Colonic mucosa (tissue), 4 donors: Measurements from ENCODE around the gene CDC34. TPM values are rescaled to one million over a fixed set of nuclear protein-coding genes. Genes with fewer than 3 reads are reported as not detected.

ENCODE experiments used
- DNase-seq: peaks from one replicate; pipeline ENCODE4 v3.0.0-alpha.2; 2020
- H3K27ac ChIP-seq: fragments of 200-600 bp; one replicate; pipeline ENCODE4 v1.8.0; 2021
- H3K27me3 ChIP-seq: fragments of 200-600 bp; one replicate; pipeline ENCODE4 v1.8.0; 2021
- H3K36me3 ChIP-seq: fragments of 200-600 bp; one replicate; pipeline ENCODE4 v1.8.0; 2021
- H3K4me1 ChIP-seq: fragments of 200-600 bp; one replicate; pipeline ENCODE4 v1.8.0; 2021; ENCODE audit warnings: mild to moderate bottlenecking
- H3K4me3 ChIP-seq: fragments of 200-600 bp; one replicate; pipeline ENCODE4 v1.8.0; 2021
- H3K9ac ChIP-seq, 2 donors: one replicate each; pipeline ENCODE4 v1.7.0; 2013; ENCODE audit warnings: control low read depth in 2 of 2, low read depth in 2 of 2, low read length in 2 of 2
- H3K9me3 ChIP-seq: fragments of 200-600 bp; one replicate; pipeline ENCODE4 v1.8.0; 2021
- intact Hi-C: fragments of 100-400 bp; cut with DNase I; formaldehyde crosslinking; loops from one replicate; pipeline ENCODE4 v1.14.1; 2022
- total RNA-seq, 2 donors: library from RNA; stranded (reverse); fragmentation: NEBNext Ultra II Directional in 1 of 2; extraction: Animal tissue kit (Norgen Biotek cat#: 25700) in 1 of 2; gene quantifications; one replicate each; pipeline ENCODE4 v1.2.1, GENCODE V29; 2021
- TF ChIP-seq, protein P1 (sequence below): fragments of 200-600 bp; IDR thresholded peaks from one replicate; pipeline ENCODE4 v1.8.0; 2022; ENCODE audit warnings: antibody characterized with exemption, mild to moderate bottlenecking
- donor health status: healthy.
- donor health status: DM: no; HTN: no; CAD: no.
- donor health status: DM: no; HTN: no; CAD: no.

Gene CDC34
- total RNA-seq, 2 donors from 2014 or later: 60.7 to 93.4 TPM

DNA sequence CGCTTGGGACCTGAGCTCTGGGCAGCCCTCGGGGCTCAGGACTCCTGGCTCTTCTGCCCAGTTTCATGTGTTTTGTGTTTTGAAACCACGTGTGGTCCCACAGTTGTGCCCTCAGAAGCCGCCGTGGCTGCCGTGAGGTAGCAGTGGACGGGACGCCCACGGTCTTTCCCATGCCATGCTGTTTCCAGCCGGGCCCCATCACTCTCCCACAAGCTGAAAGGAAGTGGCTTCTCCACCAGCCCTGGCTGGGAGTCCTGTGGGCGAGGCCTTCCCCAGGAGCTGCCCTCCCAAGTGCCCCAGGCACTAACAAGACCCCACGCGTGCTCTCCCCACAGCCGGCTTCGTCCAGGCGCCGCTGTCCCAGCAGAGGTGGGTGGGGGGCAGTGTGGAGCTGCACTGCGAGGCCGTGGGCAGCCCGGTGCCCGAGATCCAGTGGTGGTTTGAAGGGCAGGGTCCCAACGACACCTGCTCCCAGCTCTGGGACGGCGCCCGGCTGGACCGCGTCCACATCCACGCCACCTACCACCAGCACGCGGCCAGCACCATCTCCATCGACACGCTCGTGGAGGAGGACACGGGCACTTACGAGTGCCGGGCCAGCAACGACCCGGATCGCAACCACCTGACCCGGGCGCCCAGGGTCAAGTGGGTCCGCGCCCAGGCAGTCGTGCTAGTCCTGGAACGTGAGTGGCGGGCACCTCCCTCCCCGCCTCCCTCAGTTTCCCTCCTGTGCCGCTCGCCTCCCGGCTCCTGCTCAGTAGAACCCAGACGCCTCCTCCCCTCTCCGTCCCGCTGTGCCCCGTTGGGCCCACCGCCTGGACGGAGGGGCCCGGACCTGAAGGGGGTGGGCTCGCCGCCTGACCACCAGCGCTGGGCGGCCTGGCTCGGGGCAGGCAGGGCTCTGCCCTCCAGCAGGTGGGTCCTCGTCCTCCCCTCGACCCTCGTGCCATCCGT, 46.2 kb downstream of the CDC34 start:
- DNase-seq: no peak
- TF ChIP-seq, protein P1, sequence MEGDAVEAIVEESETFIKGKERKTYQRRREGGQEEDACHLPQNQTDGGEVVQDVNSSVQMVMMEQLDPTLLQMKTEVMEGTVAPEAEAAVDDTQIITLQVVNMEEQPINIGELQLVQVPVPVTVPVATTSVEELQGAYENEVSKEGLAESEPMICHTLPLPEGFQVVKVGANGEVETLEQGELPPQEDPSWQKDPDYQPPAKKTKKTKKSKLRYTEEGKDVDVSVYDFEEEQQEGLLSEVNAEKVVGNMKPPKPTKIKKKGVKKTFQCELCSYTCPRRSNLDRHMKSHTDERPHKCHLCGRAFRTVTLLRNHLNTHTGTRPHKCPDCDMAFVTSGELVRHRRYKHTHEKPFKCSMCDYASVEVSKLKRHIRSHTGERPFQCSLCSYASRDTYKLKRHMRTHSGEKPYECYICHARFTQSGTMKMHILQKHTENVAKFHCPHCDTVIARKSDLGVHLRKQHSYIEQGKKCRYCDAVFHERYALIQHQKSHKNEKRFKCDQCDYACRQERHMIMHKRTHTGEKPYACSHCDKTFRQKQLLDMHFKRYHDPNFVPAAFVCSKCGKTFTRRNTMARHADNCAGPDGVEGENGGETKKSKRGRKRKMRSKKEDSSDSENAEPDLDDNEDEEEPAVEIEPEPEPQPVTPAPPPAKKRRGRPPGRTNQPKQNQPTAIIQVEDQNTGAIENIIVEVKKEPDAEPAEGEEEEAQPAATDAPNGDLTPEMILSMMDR: no peak
- no peaks in the 10 kb centered on the region for H3K27me3 ChIP-seq
- H3K36me3 ChIP-seq: peaks cover 12% of the 10 kb centered on the region
- intact Hi-C loops: no loop called here
- no peaks in the 10 kb centered on the region for H3K9me3 ChIP-seq
- H3K9ac ChIP-seq: peak overlapping the region in 1 of 2 donors; percentile 12
- peaks cover 18% of the 10 kb centered on the region for H3K4me1 ChIP-seq
- H3K27ac ChIP-seq: no peak overlapping the region
- H3K4me3 ChIP-seq: no peak overlapping the region

DNA sequence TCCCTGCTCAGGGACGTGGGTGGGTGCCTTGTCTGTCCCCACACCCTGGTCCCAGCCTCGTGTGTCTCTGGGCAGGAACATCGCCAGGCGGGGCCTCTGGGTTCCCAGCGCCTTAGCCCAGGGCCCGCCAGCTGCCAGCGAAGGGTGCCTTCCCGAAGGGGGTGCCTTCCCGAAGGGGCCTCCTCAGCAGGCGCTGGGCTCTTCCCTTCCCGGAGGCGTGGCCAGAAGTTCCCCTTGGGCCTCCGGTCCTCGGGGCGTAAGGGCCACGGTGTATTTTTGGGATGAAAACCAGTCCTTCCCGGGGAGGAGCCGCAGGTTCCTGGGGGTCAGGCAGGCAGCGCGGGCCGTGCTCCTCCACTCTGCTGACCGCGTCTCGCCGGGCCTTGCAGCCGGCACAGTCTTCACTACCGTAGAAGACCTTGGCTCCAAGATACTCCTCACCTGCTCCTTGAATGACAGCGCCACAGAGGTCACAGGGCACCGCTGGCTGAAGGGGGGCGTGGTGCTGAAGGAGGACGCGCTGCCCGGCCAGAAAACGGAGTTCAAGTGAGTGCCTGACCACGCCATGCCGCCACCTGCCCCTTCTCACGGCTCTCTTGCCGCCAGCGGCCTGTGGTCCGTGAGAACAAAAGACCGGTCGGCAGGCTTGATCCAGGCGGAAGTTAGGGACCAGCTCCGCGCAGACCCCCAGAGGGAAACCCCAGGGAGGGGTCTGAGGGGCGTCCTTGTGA, 47.7 kb downstream of the CDC34 start:
- Histone ChIP-seq H3K9me3 (no peaks in the 10 kb centered on the region), H3K36me3 (peaks cover 12% of the 10 kb centered on the region), H3K4me3 (no peak overlapping the region), H3K27me3 (no peaks in the 10 kb centered on the region), H3K27ac (no peak overlapping the region), H3K4me1 (peaks cover 15% of the 10 kb centered on the region), H3K9ac (no peak overlapping the region)
- intact Hi-C loops: no loop called here
- TF ChIP-seq, protein P1: no peak
- DNase-seq: no peak

DNA sequence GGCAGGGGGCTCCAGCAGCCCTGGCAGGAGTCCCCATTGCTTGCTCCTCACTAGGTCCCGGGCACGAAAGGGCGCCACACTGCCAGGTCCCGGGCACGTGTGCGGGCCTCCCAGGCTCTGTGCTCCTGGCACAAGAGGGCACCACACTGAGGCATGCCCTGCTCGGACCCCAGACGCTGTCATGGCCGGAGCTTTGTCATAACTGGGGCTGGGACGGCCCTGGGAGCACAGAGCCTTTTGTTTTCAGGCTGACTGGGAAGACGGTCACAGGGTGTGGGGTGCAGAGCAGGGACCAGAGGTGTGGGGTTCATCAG, 48.2 kb downstream of the CDC34 start:
- DNase-seq: no peak
- intact Hi-C loops: loop anchor here (5.0 to 10.0 kb wide), 2 partner anchors 85 to 153 kb away; partner anchors contain the start of gene RNF126
- Histone ChIP-seq H3K27ac (no peak overlapping the region), H3K36me3 (peaks cover 12% of the 10 kb centered on the region), H3K27me3 (no peaks in the 10 kb centered on the region), H3K4me3 (no peak overlapping the region), H3K9me3 (no peaks in the 10 kb centered on the region), H3K9ac (no peak overlapping the region), H3K4me1 (peaks cover 10% of the 10 kb centered on the region)
- TF ChIP-seq, protein P1: no peak

DNA sequence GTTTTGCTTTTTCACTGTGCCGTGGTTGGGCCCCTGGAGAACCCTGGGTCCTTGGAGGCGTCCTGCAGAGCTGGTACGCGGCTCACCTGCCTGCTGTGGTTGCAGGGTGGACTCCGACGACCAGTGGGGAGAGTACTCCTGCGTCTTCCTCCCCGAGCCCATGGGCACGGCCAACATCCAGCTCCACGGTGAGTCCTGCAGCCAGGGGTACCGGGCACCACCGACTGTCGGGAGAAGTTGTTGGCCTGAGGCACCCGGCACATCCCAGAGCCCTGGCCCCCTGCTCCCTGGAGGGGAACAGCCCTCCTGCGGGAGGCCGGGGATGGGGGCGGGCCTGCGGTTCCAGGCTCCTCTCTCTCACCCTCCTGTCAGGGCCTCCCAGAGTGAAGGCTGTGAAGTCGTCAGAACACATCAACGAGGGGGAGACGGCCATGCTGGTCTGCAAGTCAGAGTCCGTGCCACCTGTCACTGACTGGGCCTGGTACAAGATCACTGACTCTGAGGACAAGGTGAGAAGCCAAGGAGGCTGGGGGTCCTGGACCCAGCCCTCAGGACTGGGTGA, 48.8 kb downstream of the CDC34 start:
- peaks cover 12% of the 10 kb centered on the region for H3K36me3 ChIP-seq
- intact Hi-C loops: loop anchor here (5.0 to 10.0 kb wide), 2 partner anchors 84 to 152 kb away; partner anchors contain the start of gene RNF126
- H3K4me1 ChIP-seq: peaks cover 6% of the 10 kb centered on the region
- no peak overlapping the region for H3K9ac ChIP-seq
- H3K9me3 ChIP-seq: no peaks in the 10 kb centered on the region
- H3K27me3 ChIP-seq: no peaks in the 10 kb centered on the region
- no peak for DNase-seq
- TF ChIP-seq, protein P1: no peak
- no peak overlapping the region for H3K27ac ChIP-seq
- H3K4me3 ChIP-seq: no peak overlapping the region

DNA sequence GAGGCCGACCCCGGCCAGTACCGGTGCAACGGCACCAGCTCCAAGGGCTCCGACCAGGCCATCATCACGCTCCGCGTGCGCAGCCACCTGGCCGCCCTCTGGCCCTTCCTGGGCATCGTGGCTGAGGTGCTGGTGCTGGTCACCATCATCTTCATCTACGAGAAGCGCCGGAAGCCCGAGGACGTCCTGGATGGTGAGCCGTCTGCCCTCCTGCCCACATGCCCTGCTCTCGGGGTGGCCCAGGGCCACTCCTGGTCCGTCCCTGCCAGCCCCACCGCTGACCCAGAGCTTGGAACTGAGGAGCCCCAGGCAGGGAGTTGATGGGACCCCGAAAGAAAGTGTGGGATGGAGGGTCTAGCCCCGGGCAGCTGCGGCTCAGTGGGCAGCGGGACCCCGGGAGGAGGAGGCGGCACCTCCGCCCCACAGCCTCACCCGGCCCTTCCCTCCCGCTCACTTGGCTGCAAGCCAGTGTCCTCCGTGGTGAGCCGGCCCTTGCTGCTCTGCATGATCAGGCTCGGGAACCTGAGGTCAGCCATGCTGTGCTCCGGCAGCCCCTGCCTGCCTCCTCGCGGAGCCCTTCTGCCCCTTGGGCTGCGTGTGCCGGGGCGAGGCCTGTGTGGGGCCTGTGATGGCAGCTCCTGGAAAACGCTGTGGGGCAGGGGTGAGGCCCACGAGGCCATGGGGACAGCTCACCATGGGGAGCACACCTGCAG, 50.0 kb downstream of the CDC34 start:
- no peaks in the 10 kb centered on the region for H3K27me3 ChIP-seq
- no peak overlapping the region for H3K4me3 ChIP-seq
- DNase-seq: no peak
- no peaks in the 10 kb centered on the region for H3K9me3 ChIP-seq
- no peaks in the 10 kb centered on the region for H3K4me1 ChIP-seq
- H3K9ac ChIP-seq: no peak overlapping the region
- peaks cover 12% of the 10 kb centered on the region for H3K36me3 ChIP-seq
- intact Hi-C loops: loop anchor here (5.0 to 10.0 kb wide), 2 partner anchors 83 to 151 kb away; partner anchors contain the start of gene RNF126
- TF ChIP-seq, protein P1: no peak
- H3K27ac ChIP-seq: no peak overlapping the region
